Tibial artery (tissue), 4 donors: Measurements from ENCODE around the gene TUFT1.
"Not testable (repeated sequence)": the region's sequence is repeated elsewhere in the genome, so short reads cannot be mapped to it uniquely, and the experiment has no call there.

ENCODE experiments used
- DNase-seq, 2 donors: peaks; one replicate each; pipeline ENCODE4 v3.0.0-alpha.2; 2019
- H3K27ac ChIP-seq, 2 donors: fragments of 200-600 bp; sonication (generic) in 1 of 2; 1 replicate in 1 of 2; 2 replicates in 1 of 2; pipeline ENCODE4 v1.5.1; 2018 to 2019; ENCODE audit warnings: mild to moderate bottlenecking in 1 of 2
- H3K27me3 ChIP-seq, 2 donors: fragments of 200-600 bp; sonication (generic) in 1 of 2; one replicate each; pipeline versions ENCODE4 v1.5.1 to v1.6.0; 2016 to 2019
- H3K36me3 ChIP-seq, 3 donors: fragments of 200-600 bp; sonication (generic) in 2 of 3; one replicate each; pipeline ENCODE4 v1.5.1; 2016 to 2019; ENCODE audit warnings: mild to moderate bottlenecking in 2 of 3
- H3K4me1 ChIP-seq, 4 donors: fragments of 200-600 bp; sonication (generic) in 2 of 4; 1 replicate in 3 of 4; 2 replicates in 1 of 4; pipeline ENCODE4 v1.5.1; 2016 to 2019
- H3K4me3 ChIP-seq, 2 donors: fragments of 200-600 bp; sonication (generic) in 1 of 2; 1 replicate in 1 of 2; 2 replicates in 1 of 2; pipeline ENCODE4 v1.5.1; 2018 to 2019; ENCODE audit warnings: mild to moderate bottlenecking in 2 of 2
- H3K9me3 ChIP-seq, 3 donors: fragments of 200-600 bp; sonication (generic) in 1 of 3; one replicate each; pipeline ENCODE4 v1.5.1; 2016 to 2019
- intact Hi-C: fragments of 100-400 bp; cut with DNase I; formaldehyde crosslinking; loops from one replicate; pipeline ENCODE4 v1.15.0; 2023; ENCODE audit warnings: low total_unique reads
- TF ChIP-seq, protein P1 (sequence below), 2 experiments: fragments of 200-600 bp in 1 of 2; fragments of 450-650 bp in 1 of 2; IDR thresholded peaks; one replicate each; pipeline ENCODE4 v1.5.1; 2017 to 2019; ENCODE audit warnings: antibody characterized with exemption in 2 of 2, mild to moderate bottlenecking in 1 of 2, moderate library complexity in 1 of 2

Gene TUFT1

GRCh38 chr1:151590961-151591360 is 50.9 kb downstream of the TUFT1 start:
- no peak overlapping the region for H3K4me3 ChIP-seq
- TF ChIP-seq, protein P1, sequence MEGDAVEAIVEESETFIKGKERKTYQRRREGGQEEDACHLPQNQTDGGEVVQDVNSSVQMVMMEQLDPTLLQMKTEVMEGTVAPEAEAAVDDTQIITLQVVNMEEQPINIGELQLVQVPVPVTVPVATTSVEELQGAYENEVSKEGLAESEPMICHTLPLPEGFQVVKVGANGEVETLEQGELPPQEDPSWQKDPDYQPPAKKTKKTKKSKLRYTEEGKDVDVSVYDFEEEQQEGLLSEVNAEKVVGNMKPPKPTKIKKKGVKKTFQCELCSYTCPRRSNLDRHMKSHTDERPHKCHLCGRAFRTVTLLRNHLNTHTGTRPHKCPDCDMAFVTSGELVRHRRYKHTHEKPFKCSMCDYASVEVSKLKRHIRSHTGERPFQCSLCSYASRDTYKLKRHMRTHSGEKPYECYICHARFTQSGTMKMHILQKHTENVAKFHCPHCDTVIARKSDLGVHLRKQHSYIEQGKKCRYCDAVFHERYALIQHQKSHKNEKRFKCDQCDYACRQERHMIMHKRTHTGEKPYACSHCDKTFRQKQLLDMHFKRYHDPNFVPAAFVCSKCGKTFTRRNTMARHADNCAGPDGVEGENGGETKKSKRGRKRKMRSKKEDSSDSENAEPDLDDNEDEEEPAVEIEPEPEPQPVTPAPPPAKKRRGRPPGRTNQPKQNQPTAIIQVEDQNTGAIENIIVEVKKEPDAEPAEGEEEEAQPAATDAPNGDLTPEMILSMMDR (IDR thresholded peaks at IDR 0.05) = no peak
- intact Hi-C loops = loop anchor here (5.0 to 10.0 kb wide), 2 partner anchors 56 to 146 kb away; no protein-coding TSS in a partner anchor

DNA sequence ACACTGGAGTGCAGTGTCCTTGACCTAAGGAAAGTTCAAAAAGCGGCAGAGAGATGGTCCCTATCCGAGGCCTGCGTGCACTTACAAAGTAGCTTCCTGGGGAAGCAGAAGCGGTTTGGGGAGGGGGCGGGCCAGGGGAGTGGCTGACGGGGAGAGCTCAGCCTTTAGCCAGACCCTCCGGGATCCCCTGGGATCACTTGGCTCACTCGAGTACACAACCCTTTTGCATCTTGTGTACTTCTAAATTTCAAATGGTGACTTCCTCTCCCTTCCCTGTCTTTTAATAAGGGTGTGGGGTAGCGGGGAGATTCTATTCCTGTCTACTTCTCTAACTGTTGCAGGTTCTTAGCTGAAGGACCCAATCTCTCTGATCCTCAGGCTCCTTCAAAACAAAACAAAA is 53.6 kb downstream of the TUFT1 start:
- TF ChIP-seq, protein P1 (IDR thresholded peaks at IDR 0.05) = no peak
- Histone ChIP-seq H3K4me1 (peaks cover 0 to 7% (median 0%) of the 10 kb centered on the region in 4 donors), H3K9me3 (no peaks in the 10 kb centered on the region), H3K4me3 (no peak overlapping the region), H3K36me3 (no peaks in the 10 kb centered on the region), H3K27me3 (no peaks in the 10 kb centered on the region), H3K27ac (no peak overlapping the region)
- intact Hi-C loops = loop anchor here (5.0 to 10.0 kb wide), 2 partner anchors 59 to 144 kb away; no protein-coding TSS in a partner anchor
- DNase-seq = no peak

More at GRCh38 chr1:151590961-151591360, 50.9 kb downstream of the TUFT1 start:
- Histone ChIP-seq H3K36me3 (no peaks in the 10 kb centered on the region), H3K9me3 (no peaks in the 10 kb centered on the region), H3K27ac (no peak overlapping the region), H3K27me3 (no peaks in the 10 kb centered on the region), H3K4me1 (peaks cover 0 to 7% (median 0%) of the 10 kb centered on the region in 4 donors)
- no peak for DNase-seq

DNA sequence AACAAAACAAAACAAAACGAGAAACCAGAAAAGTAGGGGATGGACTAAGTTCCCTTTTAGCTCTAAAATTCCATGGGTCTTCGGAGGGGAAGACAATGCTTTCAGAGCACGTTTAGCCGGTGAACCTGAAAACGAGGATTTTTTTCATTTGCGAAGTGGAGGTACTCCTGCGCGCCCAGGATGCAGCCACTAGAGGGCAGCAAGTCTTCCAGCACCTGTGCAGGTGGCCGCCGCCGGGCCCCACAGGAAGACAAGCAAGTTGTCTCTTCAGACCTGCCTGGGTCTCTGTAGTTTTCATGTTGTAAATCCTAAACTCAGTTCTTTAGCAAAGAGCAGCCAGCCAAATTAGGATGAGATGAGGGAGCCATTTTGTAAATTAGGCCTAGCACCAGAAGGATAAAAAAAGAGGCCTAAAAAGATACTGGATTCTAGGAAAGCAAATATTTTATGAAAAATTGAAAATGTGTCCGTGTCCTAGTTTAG is 54.1 kb downstream of the TUFT1 start:
- peak; percentile 59 to 83 for DNase-seq
- intact Hi-C loops = loop anchor here (5.0 to 10.0 kb wide), 2 partner anchors 59 to 143 kb away; no protein-coding TSS in a partner anchor
- H3K27ac ChIP-seq = no peak overlapping the region

GRCh38 chr1:151596166-151596953 is 56.3 kb downstream of the TUFT1 start:
- Histone ChIP-seq H3K27me3 (no peaks in the 10 kb centered on the region), H3K27ac (no peak overlapping the region), H3K9me3 (no peaks in the 10 kb centered on the region), H3K4me1 (peaks cover 0 to 7% (median 0%) of the 10 kb centered on the region in 4 donors), H3K36me3 (no peaks in the 10 kb centered on the region), H3K4me3 (no peak overlapping the region)
- TF ChIP-seq, protein P1 (IDR thresholded peaks at IDR 0.05) = no peak
- DNase-seq = no peak
- intact Hi-C loops = loop anchor here (10.0 kb wide), 1 partner anchor 62 kb away; no protein-coding TSS in a partner anchor

More for the DNA sequence above, 54.1 kb downstream of the TUFT1 start:
- no peak overlapping the region for H3K4me3 ChIP-seq
- no peaks in the 10 kb centered on the region for H3K36me3 ChIP-seq
- H3K27me3 ChIP-seq = no peaks in the 10 kb centered on the region
- H3K4me1 ChIP-seq = peaks cover 0 to 7% (median 0%) of the 10 kb centered on the region in 4 donors
- TF ChIP-seq, protein P1 (IDR thresholded peaks at IDR 0.05) = peak; percentile 82 to 84
- no peaks in the 10 kb centered on the region for H3K9me3 ChIP-seq

DNA sequence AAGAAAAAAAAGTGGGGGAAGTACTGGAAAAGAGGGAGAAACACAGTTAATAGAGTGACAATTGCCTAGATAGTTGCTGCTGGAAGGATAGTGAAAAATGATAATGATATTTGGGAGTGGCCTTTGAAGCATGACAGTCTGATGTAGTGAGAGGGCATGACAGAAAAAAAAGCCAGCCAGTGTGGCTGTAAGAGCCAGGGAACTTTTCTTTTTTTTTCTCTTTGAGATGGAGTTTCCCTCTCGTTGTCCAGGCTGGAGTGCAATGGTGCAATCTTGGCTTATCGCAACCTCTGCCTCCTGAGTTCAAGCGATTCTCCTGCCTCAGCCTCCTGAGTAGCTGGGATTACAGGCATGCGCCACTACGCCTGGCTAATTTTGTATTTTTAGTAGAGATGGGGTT is 62.4 kb downstream of the TUFT1 start:
- DNase-seq, H3K27ac ChIP-seq, H3K36me3 ChIP-seq, H3K27me3 ChIP-seq, intact Hi-C loops, H3K9me3 ChIP-seq, H3K4me1 ChIP-seq, H3K4me3 ChIP-seq: not testable (repeated sequence)

DNA sequence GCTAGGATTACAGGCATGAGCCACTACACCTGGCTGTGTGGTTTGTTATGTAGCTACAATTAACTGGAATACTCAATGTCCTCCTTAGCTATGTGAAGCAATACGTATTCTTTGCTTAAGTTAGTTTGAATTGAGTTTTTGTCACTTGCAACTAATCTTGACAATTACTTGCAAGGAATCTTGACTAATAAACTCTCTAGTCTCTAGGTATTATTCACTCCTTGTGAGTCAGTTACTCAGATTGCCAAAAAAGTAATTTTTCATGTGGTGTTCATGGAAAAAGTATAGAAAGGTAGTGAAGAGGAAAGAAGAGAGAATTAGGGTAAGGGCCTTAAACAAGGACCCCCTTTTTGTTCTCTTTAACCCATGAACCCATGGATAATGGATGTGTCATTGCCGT is 64.2 kb downstream of the TUFT1 start:
- TF ChIP-seq, protein P1 (IDR thresholded peaks at IDR 0.05) = no peak
- no peak overlapping the region for H3K4me3 ChIP-seq
- H3K4me1 ChIP-seq = no peaks in the 10 kb centered on the region
- peaks cover 0 to 7% of the 10 kb centered on the region in 2 donors for H3K27me3 ChIP-seq
- no peaks in the 10 kb centered on the region for H3K36me3 ChIP-seq
- no peaks in the 10 kb centered on the region for H3K9me3 ChIP-seq
- DNase-seq = no peak
- no peak overlapping the region for H3K27ac ChIP-seq
- intact Hi-C loops = no loop called here
